ENCODE measurements around the gene GPC6.

GPC6 gene

GRCh38 chr13:94359875-94360274 is 1133.3 kb downstream of the GPC6 start:
- in situ Hi-C loops (cut with MboI; ENCODE audit: low sequenced_read_pairs) = no loop called here

GRCh38 chr13:94362411-94362909 is 1135.9 kb downstream of the GPC6 start:
- in situ Hi-C loops (cut with MboI; ENCODE audit: low sequenced_read_pairs) = no loop called here

- in situ Hi-C loops (cut with MboI; ENCODE audit: low sequenced_read_pairs) = no loop called here
Measured at GRCh38 chr13:94366677-94367076, 1140.1 kb downstream of the GPC6 start.

DNA sequence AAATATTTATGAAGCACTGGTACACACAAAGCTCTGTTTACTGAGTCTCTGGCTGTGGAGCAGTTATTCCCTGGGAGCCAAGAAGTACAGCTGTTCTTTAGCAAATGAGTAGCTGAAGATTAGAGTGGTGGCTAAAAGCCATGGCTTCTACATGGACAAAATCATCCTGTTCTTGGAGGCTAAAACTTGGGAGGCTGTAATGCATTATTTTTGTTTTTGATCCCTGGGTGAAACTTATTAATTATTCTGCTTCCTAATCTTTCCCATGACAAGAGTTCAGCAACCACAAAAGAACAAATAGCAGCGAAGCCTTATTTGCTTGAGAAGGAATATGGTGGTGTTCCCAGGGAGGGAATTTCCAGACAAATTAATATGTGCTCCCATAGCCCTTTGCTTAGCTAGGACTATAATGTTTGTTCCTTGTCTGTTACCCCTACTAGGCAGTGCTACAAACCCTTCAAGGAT is 1143.4 kb downstream of the GPC6 start:
- in situ Hi-C loops (cut with MboI; ENCODE audit: low sequenced_read_pairs) = no loop called here

- in situ Hi-C loops (cut with MboI; ENCODE audit: low sequenced_read_pairs) = no loop called here
Measured at GRCh38 chr13:94371855-94372254, 1145.2 kb downstream of the GPC6 start.

DNA sequence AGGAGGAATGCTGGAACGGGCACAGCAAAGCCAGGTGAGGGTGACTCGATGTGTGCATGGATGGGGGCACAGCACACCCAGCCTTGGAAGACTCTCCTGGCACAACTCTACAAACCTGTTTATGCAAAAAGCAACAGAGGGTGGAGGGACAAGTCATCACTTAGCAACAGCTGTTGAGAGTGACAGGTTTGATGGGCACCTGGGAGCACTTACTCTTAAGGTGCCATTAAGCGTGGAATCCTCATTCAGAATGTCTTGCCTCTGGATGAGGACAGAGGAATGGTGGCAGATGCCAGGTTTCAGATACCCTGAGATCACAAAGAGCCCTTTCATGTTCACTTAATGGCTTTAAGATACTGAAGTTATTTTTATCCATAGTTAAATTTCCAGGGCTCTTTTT is 1155.9 kb downstream of the GPC6 start:
- in situ Hi-C loops (cut with MboI; ENCODE audit: low sequenced_read_pairs) = no loop called here

DNA sequence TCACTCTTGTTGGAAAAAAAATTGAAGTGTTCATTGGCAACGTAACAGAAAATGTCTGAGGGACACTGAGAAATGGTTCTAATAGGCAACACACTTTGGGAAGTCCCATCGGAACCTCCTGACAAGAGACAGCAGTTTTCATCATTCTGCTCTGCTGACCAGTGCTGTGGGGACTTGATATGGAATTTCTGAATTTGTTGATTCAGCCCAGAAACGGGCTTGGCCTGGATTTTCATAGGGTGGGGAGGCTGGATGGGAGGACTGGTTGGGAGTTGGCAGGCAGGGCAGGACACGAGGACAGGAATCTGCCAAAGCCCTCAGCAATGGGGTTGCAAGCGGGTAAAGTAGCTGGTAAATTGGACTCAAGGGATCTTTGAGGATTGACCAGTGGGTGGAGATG is 1156.4 kb downstream of the GPC6 start:
- in situ Hi-C loops (cut with MboI; ENCODE audit: low sequenced_read_pairs) = no loop called here

DNA sequence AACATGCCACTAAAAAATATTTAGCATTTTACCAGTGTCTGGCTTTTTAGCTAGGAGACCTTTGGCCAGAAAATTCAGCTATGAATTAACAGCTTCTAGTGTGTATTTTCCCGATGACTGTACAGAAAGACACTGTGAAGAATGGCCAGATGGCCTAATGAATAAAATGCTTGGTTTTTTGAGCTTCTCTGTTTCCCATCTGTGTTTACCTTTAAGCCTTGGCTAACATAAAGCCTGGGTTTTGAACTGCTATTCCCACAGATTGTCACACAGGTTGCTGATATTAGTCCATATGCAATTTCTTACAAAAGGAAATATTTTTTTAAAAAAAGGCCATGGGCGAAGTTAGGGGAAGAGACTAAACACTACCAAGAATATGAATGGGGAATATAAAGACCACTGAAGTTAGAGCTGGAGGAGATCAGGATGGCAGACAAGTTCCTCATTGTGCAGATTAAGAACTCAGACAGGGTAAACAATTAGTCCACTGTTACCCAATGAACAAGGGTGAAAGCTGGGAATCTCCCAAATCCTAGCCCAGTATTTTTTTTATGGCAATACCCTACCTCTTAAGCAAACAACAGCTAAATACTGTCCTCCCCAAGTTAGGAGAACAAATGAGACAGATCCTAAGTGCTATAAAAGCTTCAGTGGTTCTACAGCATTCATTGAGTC is 1157.8 kb downstream of the GPC6 start:
- in situ Hi-C loops (cut with MboI; ENCODE audit: low sequenced_read_pairs) = no loop called here

DNA sequence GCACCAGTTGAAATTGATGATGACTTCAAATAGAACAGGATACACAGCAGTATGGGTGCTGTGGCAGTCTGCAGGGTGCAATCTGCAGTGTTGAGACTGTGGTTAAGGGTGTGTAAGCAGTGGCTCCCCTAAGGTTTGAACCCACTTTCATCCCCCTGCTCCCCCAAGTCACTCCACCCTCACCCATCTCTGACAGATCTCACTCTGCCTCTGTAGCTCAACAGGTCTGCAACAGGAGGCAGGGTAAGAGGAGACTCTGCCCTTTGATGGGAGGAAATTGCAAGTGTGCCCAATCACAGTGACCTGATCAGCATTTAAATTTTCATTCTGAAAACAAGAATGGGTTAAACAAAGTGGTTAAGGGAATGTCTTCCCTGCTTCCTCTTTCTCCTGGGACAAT is 1160.4 kb downstream of the GPC6 start:
- in situ Hi-C loops (cut with MboI; ENCODE audit: low sequenced_read_pairs) = no loop called here

DNA sequence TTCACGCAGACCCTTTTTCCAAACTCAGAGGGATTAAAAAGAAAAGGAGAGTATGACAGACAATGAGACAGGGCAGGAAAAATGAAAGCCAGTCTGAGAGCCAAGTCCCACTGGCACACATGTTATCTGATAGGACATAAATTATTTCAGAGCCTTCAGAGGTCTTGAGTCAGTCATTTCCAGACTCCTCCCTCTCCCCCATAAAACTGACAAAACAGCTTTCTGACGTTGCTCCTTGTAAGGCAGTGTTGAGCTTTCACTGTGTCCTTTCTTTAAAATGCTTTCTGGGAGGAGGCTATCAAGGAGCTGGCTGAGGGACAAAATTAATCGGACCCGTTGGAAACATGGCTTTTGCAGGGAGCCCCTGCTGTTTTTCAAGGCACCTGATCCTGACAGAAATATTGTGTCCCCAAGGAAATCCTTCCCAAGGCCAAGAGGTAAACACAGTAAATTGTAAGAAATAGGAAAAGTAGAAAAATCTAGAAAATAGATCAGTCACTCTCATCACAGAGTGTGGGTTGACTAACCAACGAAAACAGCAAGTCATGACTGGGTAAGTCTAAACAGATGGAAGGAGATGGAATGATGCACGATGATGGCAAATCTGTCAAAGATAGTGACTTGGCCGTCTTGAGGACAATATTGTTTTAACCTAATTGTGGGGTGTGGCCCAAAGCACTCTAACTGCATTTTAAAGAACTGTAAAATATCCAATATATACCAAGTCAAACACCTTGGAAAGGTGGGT is 1163.2 kb downstream of the GPC6 start:
- in situ Hi-C loops (cut with MboI; ENCODE audit: low sequenced_read_pairs) = no loop called here

- in situ Hi-C loops (cut with MboI; ENCODE audit: low sequenced_read_pairs) = no loop called here
Measured at GRCh38 chr13:94390881-94391280, 1164.3 kb downstream of the GPC6 start.

DNA sequence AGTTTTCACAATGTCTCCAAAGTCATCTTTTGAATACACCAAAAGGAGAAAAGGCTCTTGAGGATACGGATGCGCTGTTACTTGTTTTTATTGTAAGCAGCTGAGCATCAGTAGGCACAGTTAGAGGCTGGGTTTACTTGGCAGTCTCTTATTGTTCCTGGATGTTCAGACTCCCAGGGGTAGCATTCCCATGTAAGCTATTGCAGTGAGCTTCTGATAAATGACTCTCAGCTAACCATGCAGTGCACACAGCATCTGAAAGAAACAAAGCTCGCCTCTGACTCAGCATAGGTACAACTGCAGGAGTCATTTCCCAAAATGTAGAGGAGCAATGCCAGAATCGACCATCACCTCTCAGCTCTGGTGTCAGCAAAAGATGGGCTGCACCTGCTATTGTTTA is 1168.1 kb downstream of the GPC6 start:
- in situ Hi-C loops (cut with MboI; ENCODE audit: low sequenced_read_pairs) = no loop called here

DNA sequence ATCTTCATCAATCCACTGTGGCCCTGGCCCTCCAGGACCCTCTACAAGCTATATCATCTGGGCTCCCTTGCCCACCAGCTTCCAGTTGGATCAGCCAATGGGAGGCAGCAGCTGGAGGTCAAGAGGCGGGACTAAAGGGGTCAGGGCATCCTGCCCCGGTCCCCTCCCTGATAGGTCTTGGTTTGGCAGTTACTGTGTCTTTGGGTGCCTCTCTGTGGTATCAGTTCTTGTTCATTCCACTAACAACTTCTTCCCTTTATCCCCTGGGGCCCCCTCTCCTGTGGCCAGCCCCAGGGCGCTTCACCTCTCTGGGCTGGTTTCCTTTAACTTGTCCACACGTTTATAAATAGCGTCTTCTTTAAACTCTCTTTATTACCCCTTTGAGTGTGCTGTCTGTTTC is 1169.3 kb downstream of the GPC6 start:
- in situ Hi-C loops (cut with MboI; ENCODE audit: low sequenced_read_pairs) = no loop called here

DNA sequence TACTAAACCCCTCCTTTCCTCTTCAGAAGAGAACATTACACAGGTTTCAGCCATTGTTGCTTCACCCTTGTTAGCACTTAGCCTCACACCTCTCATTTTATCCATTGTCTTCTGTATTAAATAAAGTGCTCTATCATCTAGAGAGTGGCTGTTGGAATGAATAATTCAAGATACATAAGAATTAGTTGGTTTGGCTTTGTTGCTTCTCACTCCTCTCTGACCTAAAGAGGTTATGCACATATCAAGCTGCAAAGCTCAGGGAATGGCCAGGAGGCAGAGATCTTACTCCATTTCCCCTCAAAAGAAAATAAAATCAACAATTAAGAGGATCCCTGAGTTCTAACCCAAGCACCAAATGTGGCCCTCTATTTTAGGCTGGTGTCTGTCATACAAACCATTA is 1173.2 kb downstream of the GPC6 start:
- in situ Hi-C loops (cut with MboI; ENCODE audit: low sequenced_read_pairs) = no loop called here

GRCh38 chr13:94400874-94401273 is 1174.3 kb downstream of the GPC6 start:
- in situ Hi-C loops (cut with MboI; ENCODE audit: low sequenced_read_pairs) = no loop called here

GRCh38 chr13:94408314-94409036 is 1181.9 kb downstream of the GPC6 start:
- in situ Hi-C loops (cut with MboI; ENCODE audit: low sequenced_read_pairs) = no loop called here

GRCh38 chr13:94411747-94412146 is 1185.1 kb downstream of the GPC6 start:
- in situ Hi-C loops (cut with MboI; ENCODE audit: low sequenced_read_pairs) = no loop called here

DNA sequence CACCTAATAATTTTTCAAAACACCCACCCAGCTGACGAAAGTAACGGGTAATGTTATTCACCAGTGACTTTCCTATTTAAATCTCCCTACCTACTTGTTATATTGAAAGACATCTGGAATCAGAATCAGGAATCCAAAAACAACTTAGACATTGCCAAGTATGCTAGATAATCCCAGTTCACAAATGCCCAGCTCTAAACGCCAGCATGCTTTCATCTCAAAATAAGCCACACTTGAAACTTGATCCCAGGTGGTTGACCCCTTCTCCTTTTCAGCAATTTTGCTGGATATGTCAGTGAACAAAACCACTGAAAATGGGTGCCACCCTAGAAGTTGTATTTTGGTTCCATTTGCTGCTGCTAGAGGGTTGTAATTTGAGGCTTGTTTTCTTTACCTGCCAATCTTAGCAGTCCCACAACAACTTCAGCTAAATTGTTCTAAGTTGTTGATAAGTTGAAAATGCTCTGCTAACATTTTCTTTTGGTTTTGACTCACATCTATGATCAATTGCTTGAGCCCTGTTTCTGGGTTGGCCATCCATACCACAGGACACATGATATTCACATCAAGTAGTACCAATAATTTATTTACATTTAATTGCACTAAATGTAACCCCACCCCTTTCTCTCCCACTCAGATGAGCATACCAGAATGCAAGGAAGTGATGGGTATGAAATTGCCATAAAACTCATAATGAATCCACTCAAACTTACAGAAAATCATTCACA is 1186.4 kb downstream of the GPC6 start:
- in situ Hi-C loops (cut with MboI; ENCODE audit: low sequenced_read_pairs) = no loop called here

DNA sequence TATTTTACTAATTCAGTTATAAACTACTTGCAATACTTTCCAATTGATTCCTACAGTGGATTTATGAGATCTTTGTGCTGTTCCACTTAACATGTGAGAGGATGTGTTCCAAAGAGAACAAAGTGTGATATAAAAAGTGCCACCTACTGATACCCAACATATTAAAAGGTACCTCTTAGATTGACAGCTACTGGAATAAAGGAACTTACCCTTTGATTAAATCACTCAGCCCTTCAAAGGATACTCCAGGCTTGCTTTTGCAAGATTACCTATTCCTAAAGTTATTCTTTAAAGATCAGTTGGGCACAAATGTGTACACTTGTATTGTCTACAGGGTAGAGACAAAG is 1187.0 kb downstream of the GPC6 start:
- in situ Hi-C loops (cut with MboI; ENCODE audit: low sequenced_read_pairs) = no loop called here

DNA sequence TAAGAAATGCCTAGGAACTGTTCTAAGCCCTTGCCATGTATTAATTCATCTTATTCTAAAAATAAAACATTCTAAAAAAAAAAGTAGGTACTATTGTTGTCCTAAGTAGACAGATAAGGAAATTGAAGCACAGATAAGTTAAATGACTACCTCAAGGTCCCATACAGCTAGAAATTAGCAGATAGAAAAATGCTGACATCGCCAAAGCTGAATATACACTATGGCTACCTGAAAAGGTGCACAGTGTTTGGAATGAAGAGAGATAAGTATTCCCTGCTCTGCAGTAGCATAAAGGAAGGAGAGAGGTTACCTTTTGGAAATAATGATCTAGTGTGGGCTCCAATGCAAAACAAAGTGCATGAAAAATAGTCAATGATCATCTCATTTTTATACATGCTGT is 1187.5 kb downstream of the GPC6 start:
- in situ Hi-C loops (cut with MboI; ENCODE audit: low sequenced_read_pairs) = no loop called here

DNA sequence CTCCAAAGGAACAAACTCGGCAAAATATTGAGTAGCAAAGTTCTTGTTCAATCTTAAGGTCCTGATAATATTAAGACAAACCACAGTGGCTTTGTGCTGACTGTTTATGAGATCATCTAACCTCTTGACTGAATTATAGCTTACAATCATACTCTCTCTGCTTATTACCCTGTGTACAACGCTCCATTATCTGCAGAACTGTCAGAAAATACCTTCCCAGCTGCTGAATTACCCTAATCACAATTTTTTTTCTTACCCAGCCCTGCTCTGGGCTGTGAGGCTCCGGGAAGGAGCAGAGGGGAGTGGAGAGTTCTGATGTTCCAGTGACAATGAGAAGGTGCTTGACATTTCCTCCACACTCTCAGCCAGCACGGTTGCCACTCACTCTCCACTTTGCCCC is 1188.1 kb downstream of the GPC6 start:
- in situ Hi-C loops (cut with MboI; ENCODE audit: low sequenced_read_pairs) = no loop called here

All from hTERT RPE-1 (cell line).